NCI-H526 (cell line): ENCODE measurements around the gene SECISBP2.
"Not testable (repeated sequence)": the region's sequence is repeated elsewhere in the genome, so short reads cannot be mapped to it uniquely, and the experiment has no call there.

ENCODE experiments used
- DNase-seq, 2 experiments: peaks; one replicate each; lab custom pipeline; 2025; lab: John Stamatoyannopoulos, UW

The SECISBP2 gene, protein sequence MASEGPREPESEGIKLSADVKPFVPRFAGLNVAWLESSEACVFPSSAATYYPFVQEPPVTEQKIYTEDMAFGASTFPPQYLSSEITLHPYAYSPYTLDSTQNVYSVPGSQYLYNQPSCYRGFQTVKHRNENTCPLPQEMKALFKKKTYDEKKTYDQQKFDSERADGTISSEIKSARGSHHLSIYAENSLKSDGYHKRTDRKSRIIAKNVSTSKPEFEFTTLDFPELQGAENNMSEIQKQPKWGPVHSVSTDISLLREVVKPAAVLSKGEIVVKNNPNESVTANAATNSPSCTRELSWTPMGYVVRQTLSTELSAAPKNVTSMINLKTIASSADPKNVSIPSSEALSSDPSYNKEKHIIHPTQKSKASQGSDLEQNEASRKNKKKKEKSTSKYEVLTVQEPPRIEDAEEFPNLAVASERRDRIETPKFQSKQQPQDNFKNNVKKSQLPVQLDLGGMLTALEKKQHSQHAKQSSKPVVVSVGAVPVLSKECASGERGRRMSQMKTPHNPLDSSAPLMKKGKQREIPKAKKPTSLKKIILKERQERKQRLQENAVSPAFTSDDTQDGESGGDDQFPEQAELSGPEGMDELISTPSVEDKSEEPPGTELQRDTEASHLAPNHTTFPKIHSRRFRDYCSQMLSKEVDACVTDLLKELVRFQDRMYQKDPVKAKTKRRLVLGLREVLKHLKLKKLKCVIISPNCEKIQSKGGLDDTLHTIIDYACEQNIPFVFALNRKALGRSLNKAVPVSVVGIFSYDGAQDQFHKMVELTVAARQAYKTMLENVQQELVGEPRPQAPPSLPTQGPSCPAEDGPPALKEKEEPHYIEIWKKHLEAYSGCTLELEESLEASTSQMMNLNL

DNA sequence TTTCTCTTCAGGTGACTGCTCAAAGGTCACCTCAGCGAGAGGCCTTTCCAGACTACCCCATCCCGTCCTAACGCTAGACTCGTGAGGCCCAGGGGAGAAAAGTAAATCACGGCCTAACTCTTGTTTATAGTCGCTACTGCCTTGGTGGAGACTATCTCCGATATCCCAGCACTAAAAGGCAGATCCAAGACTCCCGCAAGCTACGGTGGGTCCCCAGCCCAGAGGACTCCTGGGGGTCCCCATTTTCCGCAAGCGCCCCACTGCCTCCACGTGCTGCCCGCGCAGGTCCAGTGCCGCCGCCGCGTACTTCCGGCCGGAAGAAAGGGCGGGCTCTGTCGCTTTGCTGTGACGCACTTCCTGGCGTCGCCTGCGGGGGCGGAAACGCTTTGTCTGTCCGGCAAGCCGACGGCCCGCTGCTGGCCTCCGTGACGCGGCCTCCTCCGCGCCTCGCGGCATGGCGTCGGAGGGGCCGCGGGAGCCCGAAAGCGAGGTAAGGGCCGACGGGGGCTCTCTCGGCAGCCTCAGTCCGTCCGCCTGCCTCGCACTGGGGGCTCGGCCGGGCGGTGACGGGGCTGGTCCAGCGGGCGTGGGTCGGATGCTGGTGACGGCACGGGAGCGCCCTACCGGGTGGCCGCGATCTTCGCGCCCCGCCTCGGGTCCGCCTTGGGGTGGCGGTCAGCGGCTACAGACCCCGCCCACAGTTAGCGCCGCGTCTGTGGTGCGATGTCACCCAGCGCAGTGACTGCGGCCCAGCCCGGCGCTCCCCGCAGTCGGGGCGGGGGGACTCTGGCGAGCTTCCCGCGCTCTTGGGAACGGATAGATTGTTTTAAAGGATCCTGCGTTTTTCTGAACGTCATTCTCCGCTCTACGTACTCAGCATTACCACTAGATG, at the start of gene SECISBP2:
SECISBP2 (plus strand) TSS at position 378 of the 892 bp plus-strand sequence; CDS start at position 455, 77 bp downstream.
- DNase-seq = peak; percentile 80 to 92

- DNase-seq = no peak
Measured at GRCh38 chr9:89273528-89274279, 44.6 kb upstream of the SECISBP2 start.

DNA sequence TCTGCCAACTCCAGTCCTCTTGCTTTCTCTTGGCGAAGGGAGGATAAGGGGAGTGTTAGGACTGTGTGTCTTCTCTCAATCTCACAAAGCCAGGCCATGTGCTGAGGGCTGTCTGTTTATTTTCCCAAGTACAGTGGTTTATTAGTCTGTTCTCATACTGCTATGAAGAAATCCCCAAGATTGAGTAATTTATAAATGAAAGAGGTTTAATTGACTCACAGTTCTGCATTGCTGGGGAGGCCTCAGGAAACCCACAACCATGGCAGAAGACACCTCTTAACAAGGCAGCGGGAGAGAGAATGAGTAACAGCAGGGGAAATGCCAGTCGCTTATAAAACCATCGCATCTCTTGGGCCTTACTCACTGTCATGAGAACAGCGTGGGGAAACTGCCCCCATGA, 43.5 kb upstream of the SECISBP2 start:
- DNase-seq = no peak

GRCh38 chr9:89276040-89276439, 42.3 kb upstream of the SECISBP2 start:
- not testable (repeated sequence) for DNase-seq

GRCh38 chr9:89277043-89277442, 41.3 kb upstream of the SECISBP2 start:
- DNase-seq = no peak

DNA sequence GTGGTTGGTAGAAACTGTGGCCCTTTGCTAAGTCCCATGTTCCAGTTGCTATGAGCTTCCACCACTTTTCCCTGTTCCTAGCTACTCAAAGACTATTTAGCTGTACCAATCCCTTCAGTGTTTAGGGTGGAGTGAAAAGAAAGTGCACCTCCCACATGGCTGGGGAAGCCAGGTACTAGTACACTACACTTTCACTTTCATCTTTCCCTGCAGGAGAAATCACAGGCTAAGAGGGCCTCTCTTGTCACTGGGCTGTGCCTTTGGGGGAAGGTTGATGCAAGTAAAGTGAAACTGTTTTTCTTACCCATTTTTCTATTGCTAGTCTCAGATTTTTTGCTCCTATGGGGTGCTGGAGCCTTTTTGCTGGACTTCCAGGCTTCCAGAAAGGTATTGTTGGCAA, 40.8 kb upstream of the SECISBP2 start:
- no peak for DNase-seq

DNA sequence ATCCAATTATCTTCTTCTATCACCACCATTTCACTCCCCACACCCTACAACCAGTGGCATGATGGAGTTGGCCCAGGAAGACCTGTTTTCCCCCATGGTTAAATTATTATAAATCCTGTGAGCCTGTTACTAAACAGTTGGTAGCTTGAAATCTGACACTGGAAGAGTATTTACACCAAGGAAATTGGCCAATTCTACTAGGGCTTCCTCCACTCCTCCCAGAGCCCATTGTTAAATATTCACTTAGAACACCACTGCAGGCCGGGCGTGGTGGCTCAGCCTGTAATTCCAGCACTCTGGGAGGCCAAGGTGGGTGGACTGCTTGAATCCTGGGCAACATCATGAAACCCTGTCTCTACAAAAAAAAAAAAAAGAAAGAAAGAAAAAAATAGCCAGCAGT, 39.7 kb upstream of the SECISBP2 start:
- no peak for DNase-seq

DNA sequence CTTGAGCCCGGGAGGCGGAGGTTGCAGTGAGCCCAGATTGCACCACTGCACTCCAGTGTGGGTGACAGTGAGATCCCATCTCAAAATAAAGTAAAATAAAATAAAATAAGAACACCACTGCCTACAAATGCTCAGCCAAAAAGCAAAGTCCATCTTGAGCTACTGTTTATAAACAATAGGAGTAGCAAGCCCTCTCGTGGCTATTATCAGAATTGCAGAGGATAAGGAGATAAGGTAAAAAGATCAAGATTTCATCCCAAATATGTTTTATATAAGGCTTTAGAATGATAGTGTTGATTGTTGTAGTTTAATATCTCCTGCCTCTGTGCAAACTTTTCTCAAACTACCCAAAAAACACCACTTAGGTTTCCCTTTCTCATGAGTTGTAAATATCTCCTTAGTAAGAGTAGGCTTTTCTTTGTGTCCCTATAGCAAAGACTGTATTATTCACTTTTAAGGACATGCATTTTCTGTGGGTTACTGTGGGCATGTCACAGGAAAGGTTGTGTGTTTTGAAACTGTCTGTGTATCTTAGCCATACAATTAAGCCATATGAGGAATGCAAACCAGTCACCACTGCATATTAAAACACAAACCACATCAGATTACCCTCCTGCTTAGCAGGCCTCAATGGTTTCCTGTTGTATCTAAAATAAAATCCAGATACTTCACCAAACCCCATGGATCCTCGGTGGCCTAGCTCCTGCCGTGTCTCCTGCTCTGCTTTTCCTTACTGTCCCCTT, 39.1 kb upstream of the SECISBP2 start:
- DNase-seq = peak in 1 of 2 experiments; percentile 58

DNA sequence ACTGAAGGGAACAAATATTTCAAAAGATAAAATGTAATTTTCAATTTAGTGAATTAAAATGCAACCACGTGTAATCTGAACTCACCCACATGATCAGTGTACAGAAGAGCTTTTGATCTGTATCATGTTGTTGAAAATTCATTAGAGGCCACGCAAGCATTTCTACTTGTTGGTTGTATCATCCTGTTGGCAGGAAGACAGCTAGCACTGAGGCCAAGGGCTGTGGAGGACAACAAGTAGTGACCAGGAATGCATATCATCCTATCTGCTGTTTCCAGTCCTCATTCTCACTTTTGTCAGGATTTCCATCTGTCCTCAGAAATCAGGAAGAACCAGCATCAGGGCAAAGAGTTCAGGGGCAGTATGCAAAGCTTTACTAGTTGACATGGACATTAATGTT, 37.2 kb upstream of the SECISBP2 start:
- DNase-seq = no peak

DNA sequence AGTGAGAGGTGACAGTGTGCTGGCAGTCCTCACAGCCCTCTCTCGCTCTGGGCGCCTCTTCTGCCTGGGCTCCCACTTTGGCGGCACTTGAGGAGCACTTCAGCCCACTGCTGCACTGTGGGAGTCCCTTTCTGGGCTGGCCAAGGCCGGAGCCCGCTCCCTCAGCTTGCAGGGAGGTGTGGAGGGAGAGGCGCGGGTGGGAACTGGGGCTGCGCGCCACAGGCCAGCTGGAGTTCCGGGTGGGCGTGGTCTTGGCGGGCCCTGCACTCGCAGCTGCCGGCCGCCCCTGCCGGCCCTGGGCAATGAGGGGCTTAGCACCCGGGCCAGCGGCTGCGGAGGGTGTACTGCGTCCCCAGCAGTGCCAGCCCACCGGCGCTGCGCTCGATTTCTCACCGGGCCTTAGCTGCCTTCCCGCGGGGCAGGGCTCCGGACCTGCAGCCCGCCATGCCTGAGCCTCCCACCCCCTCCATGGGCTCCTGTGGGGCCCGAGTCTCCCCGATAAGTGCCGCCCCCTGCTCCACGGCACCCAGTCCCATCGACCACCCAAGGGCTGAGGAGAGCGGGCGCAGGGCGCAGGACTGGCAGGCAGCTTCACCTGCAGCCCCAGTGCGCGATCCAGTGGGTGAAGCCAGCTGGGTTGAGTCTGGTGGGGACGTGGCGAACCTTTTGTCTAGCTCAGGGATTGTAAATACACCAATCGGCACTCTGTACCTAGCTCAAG, 35.9 kb upstream of the SECISBP2 start:
- DNase-seq = not testable (repeated sequence)

GRCh38 chr9:89284076-89284475, 34.2 kb upstream of the SECISBP2 start:
- DNase-seq = no peak

DNA sequence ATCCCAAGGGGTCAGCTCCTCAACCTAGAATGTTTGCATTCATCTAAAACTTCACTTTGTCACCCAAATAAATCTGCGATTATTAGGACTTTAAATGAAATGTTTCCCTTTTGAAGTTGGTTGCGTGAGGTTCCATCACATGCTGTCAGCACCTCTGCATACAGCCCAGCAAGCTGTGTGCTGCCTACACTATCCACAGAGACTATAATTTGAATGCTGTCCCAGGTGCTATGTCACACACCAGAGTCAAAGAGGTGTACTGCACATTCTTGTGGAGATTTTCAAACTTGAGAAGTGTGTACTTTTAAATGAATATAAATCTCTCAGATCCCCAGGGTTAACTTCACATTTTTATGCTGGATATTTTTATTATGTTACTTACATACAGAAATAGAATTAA, 26.6 kb upstream of the SECISBP2 start:
- DNase-seq = no peak

DNA sequence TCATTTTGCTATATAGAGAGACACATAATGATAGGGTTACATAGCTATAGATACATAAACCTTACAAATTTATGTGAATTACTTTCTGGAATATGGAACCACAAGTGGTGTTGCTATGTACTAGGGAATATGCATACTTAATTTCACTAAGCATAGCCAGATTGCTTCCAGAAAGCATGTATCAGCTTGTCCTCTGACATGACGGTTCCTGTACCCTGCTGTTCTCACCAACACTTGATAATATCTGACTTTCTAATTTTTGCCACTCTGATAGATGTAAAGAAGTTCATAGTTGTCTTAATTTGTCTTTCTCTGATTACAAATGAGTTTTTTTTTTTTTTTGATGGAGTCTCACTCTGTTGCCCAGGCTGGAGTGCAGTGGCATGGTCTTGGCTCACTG, 25.3 kb upstream of the SECISBP2 start:
- DNase-seq = no peak

GRCh38 chr9:89295400-89295799, 22.9 kb upstream of the SECISBP2 start:
- no peak for DNase-seq

DNA sequence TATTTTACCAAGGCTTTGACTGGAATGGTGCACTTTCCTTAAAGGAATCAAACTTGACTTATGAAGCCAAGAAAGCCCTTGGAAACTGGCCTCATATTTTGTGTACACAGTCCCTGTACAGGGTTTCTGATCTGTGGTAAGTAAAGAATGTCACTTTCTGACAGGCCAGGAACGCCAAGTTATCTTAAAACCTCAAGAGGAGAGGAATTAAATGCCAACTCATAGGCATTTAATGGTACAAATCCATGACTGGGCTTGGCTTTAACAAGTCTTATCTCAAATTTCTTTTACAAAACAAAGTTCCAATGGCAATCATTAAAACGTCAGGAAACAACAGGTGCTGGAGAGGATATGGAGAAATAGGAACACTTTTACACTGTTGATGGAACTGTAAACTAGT, 16.3 kb upstream of the SECISBP2 start:
- not testable (repeated sequence) for DNase-seq

- no peak for DNase-seq
Measured at GRCh38 chr9:89304020-89304833, 14.1 kb upstream of the SECISBP2 start.

DNA sequence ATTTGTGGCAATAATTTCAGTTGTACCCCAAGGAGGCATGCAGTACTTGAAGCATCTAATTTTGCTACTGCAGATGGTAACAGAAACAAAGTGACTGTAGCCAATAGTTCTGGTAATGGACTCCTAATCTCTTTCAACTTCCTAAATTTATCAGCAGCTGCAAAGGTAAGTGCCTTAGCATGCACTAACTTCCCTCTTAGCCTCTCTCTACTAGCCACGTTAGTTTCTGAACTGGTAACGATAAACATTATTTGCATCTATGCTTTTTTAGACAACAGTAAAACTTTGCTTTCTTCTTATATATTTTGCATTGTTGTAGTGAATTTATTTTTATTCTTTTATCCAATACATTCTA, 13.5 kb upstream of the SECISBP2 start:
- DNase-seq = no peak

DNA sequence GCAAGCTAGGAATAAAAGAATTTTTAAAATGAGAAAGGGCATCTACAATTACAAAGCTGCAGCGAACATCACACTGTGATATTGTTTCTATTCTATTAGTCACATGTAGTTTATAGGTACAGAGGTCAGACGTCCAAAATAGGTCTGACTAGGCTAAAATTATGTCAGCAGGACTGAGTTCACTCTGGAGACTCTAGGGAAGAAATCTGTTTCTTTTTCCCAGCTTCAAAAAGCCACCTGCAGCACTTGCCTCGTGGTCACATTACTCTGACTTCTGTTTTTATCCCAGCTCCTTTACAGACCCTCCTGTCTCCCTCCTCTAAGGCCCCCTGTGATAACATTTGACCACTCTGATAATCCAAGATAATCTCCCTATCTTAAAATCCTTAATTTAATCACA, 12.4 kb upstream of the SECISBP2 start:
- no peak for DNase-seq

GRCh38 chr9:89309166-89309565, 9.1 kb upstream of the SECISBP2 start:
- no peak for DNase-seq
